ENCODE data around the gene ZNF227. TPM values are rescaled to one million over a fixed set of nuclear protein-coding genes. Genes with fewer than 3 reads are reported as not detected.
"Not testable (repeated sequence)": the region's sequence is repeated elsewhere in the genome, so short reads cannot be mapped to it uniquely, and the experiment has no call there.

Gene ZNF227
- total RNA-seq, 4 donors from 2014 or later = 19.7 to 43.8 (median 29.2) TPM

- Histone ChIP-seq H3K27ac (peak overlapping the region; percentile 79 to 94), H3K4me1 (no peaks in the 10 kb centered on the region), H3K27me3 (no peaks in the 10 kb centered on the region), H3K4me3 (peak overlapping the region; percentile 56 to 74), H3K36me3 (no peaks in the 10 kb centered on the region), H3K9me3 (peaks cover 0 to 6% of the 10 kb centered on the region in 2 donors)
- DNase-seq = peak; percentile 83 to 85
- TF ChIP-seq POLR2A (IDR thresholded peaks at IDR 0.05) (no peak), CTCF (IDR thresholded peaks at IDR 0.05) (no peak)
- intact Hi-C loops (cut with DNase I; ENCODE audit: low total_unique reads) = no loop called here
Measured at GRCh38 chr19:44207126-44207803, 5.1 kb upstream of the ZNF227 start.

- no peaks in the 10 kb centered on the region for H3K36me3 ChIP-seq
- H3K27ac ChIP-seq = peak overlapping the region; percentile 85 to 87
- TF ChIP-seq POLR2A (IDR thresholded peaks at IDR 0.05) (no peak), CTCF (IDR thresholded peaks at IDR 0.05) (no peak)
- H3K9me3 ChIP-seq = peaks cover 0 to under 1% of the 10 kb centered on the region in 2 donors
- no peak for DNase-seq
- no peaks in the 10 kb centered on the region for H3K27me3 ChIP-seq
- H3K4me1 ChIP-seq = no peaks in the 10 kb centered on the region
- peak overlapping the region; percentile 74 to 79 for H3K4me3 ChIP-seq
- intact Hi-C loops (cut with DNase I; ENCODE audit: low total_unique reads) = no loop called here
Measured at GRCh38 chr19:44212866-44213346, 574 bp downstream of the ZNF227 start.

- intact Hi-C loops (cut with DNase I; ENCODE audit: low total_unique reads); H3K27ac ChIP-seq; H3K4me3 ChIP-seq; H3K36me3 ChIP-seq; H3K27me3 ChIP-seq; H3K4me1 ChIP-seq; DNase-seq: not testable (repeated sequence)
- H3K9me3 ChIP-seq = peaks cover 0 to 19% of the 10 kb centered on the region in 2 donors
Measured at GRCh38 chr19:44219926-44220325, 7.6 kb downstream of the ZNF227 start.

GRCh38 chr19:44220761-44221160, 8.4 kb downstream of the ZNF227 start:
- H3K27me3 ChIP-seq; intact Hi-C loops (cut with DNase I; ENCODE audit: low total_unique reads); H3K4me3 ChIP-seq; H3K36me3 ChIP-seq; H3K4me1 ChIP-seq; H3K27ac ChIP-seq; DNase-seq: not testable (repeated sequence)
- H3K9me3 ChIP-seq = peaks cover 0 to 22% of the 10 kb centered on the region in 2 donors

- H3K9me3 ChIP-seq = peaks cover 0 to 27% of the 10 kb centered on the region in 2 donors
- intact Hi-C loops (cut with DNase I; ENCODE audit: low total_unique reads) = not testable (repeated sequence)
Measured at GRCh38 chr19:44221291-44221690, 9.0 kb downstream of the ZNF227 start.

GRCh38 chr19:44228318-44228717, 16.0 kb downstream of the ZNF227 start:
- Histone ChIP-seq H3K4me1 (no peaks in the 10 kb centered on the region), H3K27me3 (no peaks in the 10 kb centered on the region), H3K36me3 (peaks cover 0 to 3% of the 10 kb centered on the region in 2 donors), H3K4me3 (no peak overlapping the region), H3K27ac (no peak overlapping the region), H3K9me3 (peaks cover 0 to 78% of the 10 kb centered on the region in 2 donors)
- no peak for DNase-seq
- intact Hi-C loops (cut with DNase I; ENCODE audit: low total_unique reads) = no loop called here
- TF ChIP-seq CTCF (IDR thresholded peaks at IDR 0.05) = no peak
- TF ChIP-seq POLR2A (IDR thresholded peaks at IDR 0.05) = no peak

More at GRCh38 chr19:44221291-44221690, 9.0 kb downstream of the ZNF227 start:
- H3K4me1 ChIP-seq, H3K36me3 ChIP-seq, H3K27me3 ChIP-seq, H3K27ac ChIP-seq, DNase-seq, H3K4me3 ChIP-seq: not testable (repeated sequence)

Data from uterus (tissue), 4 donors.